Epithelial cell of proximal tubule (primary cell): Measurements from ENCODE around the gene NUP210. TPM values are rescaled to one million over a fixed set of nuclear protein-coding genes. Genes with fewer than 3 reads are reported as not detected.

Source experiments
- DNase-seq: peaks from one replicate; pipeline ENCODE4 v3.0.0-alpha.2; 2011; ENCODE audit warnings: low read depth
- H3K4me3 ChIP-seq: 2 replicates; pipeline ENCODE4 v1.5.1; 2011; ENCODE audit warnings: low read depth, mild to moderate bottlenecking, low read length
- CTCF ChIP-seq: conservative IDR thresholded peaks from 2 replicates; pipeline ENCODE4 v1.5.1; 2012; ENCODE audit warnings: low read depth, mild to moderate bottlenecking, low read length
- total RNA-seq: library from RNA; depleted of rRNA; stranded (reverse); fragments of >200 nt; gene quantifications from 2 replicates; pipeline ENCODE4 v1.2.3, GENCODE V29; 2015

Gene NUP210
- total RNA-seq, 1 donor from 2014 or later, result 40.1 TPM

- no peak overlapping the region for H3K4me3 ChIP-seq
- TF ChIP-seq CTCF, result no peak
- DNase-seq, result no peak
Measured at GRCh38 chr3:13266651-13267362, 153.3 kb downstream of the NUP210 start.

Other genes starting within 250 kb of the NUP210 start
- gene HDAC11, start 60.0 kb upstream of the NUP210 start, total RNA-seq, result 8.8 and 9.8 TPM in 2 replicates
- 0.94 and 1.1 TPM in 2 replicates for gene FBLN2, start 128.8 kb upstream of the NUP210 start, total RNA-seq